ENCODE measurements around the gene TTC9.

TTC9 gene

DNA sequence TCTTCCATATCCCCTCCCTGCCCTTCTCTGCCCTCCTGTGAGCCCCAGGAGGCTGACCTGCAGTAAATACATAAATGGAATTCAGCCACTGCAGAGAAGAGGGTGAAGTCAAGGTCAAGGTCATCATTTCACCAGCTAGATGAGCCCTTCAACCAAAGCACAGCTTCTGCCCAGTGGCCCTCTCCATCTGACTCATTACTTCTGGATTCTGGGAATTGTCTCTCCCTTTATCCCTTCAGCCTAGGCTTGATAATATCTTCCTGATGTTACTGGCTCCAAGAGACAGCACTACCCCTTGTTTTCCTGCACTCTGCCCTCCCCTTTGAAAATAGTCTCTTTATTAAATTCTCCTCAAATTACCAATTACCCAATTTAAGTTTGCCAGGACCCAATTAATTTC, 64.5 kb downstream of the TTC9 start:
- Histone ChIP-seq H3K36me3 (ENCODE audit: insufficient read depth) (no peaks in the 10 kb centered on the region), H3K9ac (no peak overlapping the region), H3K4me1 (ENCODE audit: low read depth, poor library complexity, severe bottlenecking) (no peaks in the 10 kb centered on the region), H4K20me1 (ENCODE audit: insufficient read depth) (no peaks in the 10 kb centered on the region), H3K79me2 (ENCODE audit: insufficient read depth, low read depth) (no peaks in the 10 kb centered on the region), H2AFZ (ENCODE audit: low read depth) (no peak overlapping the region), H3K4me2 (no peak overlapping the region), H3K4me3 (IDR thresholded peaks at IDR 0.05; ENCODE audit: insufficient read depth, low read depth, low read length) (no peak overlapping the region), H3K27me3 (ENCODE audit: insufficient read depth, low read depth) (no peaks in the 10 kb centered on the region), H3K27ac (no peak overlapping the region)
- TF ChIP-seq, protein P1, sequence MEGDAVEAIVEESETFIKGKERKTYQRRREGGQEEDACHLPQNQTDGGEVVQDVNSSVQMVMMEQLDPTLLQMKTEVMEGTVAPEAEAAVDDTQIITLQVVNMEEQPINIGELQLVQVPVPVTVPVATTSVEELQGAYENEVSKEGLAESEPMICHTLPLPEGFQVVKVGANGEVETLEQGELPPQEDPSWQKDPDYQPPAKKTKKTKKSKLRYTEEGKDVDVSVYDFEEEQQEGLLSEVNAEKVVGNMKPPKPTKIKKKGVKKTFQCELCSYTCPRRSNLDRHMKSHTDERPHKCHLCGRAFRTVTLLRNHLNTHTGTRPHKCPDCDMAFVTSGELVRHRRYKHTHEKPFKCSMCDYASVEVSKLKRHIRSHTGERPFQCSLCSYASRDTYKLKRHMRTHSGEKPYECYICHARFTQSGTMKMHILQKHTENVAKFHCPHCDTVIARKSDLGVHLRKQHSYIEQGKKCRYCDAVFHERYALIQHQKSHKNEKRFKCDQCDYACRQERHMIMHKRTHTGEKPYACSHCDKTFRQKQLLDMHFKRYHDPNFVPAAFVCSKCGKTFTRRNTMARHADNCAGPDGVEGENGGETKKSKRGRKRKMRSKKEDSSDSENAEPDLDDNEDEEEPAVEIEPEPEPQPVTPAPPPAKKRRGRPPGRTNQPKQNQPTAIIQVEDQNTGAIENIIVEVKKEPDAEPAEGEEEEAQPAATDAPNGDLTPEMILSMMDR (conservative IDR thresholded peaks at IDR 0.05; ENCODE audit: low read depth, low read length), result no peak

GRCh38 chr14:70707138-70708038, 65.7 kb downstream of the TTC9 start:
- Histone ChIP-seq H3K4me3 (IDR thresholded peaks at IDR 0.05; ENCODE audit: insufficient read depth, low read depth, low read length) (no peak overlapping the region), H3K27me3 (ENCODE audit: insufficient read depth, low read depth) (no peaks in the 10 kb centered on the region), H3K27ac (no peak overlapping the region), H3K9ac (no peak overlapping the region), H4K20me1 (ENCODE audit: insufficient read depth) (no peaks in the 10 kb centered on the region), H3K4me2 (no peak overlapping the region), H3K4me1 (ENCODE audit: low read depth, poor library complexity, severe bottlenecking) (no peaks in the 10 kb centered on the region), H3K36me3 (ENCODE audit: insufficient read depth) (no peaks in the 10 kb centered on the region), H3K79me2 (ENCODE audit: insufficient read depth, low read depth) (no peaks in the 10 kb centered on the region), H2AFZ (ENCODE audit: low read depth) (no peak overlapping the region)
- TF ChIP-seq, protein P1 (conservative IDR thresholded peaks at IDR 0.05; ENCODE audit: low read depth, low read length), result no peak

DNA sequence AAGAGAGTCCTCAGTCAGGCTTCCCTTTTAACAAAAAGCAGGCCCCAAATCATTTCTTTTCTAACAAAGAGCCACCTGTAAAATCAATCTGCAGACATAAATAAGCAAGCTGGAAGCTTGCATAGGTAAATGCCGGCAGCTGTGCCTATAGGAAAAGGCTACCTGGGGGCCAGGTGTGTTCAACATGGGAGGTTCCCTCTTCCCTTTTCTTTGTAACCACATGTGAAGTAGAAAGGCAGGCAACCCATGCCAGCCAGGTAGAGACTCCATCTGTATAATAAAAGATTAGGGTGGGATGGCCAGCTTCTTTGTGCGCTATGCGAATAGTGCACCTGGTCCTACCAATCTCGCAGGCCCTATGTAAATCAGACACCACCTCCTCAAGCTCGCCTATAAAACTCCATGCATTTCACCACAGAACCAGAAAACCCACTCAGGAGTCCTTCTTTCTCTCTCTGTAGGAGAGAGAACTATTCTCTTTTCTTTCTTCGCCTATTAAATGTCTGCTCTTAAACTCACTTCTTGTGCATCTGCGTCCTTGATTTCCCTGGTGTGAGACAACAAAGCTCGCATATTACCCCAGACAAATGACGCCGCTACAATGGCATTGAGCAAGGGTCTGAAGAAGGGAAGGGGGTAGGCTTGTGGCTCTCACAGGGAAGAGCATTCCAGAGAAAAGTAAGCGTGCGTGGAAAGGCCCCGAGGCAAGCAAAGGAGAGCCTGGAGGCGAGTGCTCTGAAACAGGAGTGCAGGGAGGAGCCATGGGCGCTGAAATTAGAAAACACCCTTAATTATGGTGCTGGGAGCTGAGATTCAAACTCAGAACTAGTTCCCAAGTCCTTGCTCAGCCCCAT, 67.2 kb downstream of the TTC9 start:
- TF ChIP-seq, protein P1 (conservative IDR thresholded peaks at IDR 0.05; ENCODE audit: low read depth, low read length), result no peak
- Histone ChIP-seq H3K9ac (no peak overlapping the region), H3K36me3 (ENCODE audit: insufficient read depth) (no peaks in the 10 kb centered on the region), H3K27me3 (ENCODE audit: insufficient read depth, low read depth) (no peaks in the 10 kb centered on the region), H4K20me1 (ENCODE audit: insufficient read depth) (no peaks in the 10 kb centered on the region), H3K4me2 (no peak overlapping the region), H3K27ac (no peak overlapping the region), H3K79me2 (ENCODE audit: insufficient read depth, low read depth) (no peaks in the 10 kb centered on the region), H3K4me3 (IDR thresholded peaks at IDR 0.05; ENCODE audit: insufficient read depth, low read depth, low read length) (no peak overlapping the region), H2AFZ (ENCODE audit: low read depth) (no peak overlapping the region), H3K4me1 (ENCODE audit: low read depth, poor library complexity, severe bottlenecking) (no peaks in the 10 kb centered on the region)

DNA sequence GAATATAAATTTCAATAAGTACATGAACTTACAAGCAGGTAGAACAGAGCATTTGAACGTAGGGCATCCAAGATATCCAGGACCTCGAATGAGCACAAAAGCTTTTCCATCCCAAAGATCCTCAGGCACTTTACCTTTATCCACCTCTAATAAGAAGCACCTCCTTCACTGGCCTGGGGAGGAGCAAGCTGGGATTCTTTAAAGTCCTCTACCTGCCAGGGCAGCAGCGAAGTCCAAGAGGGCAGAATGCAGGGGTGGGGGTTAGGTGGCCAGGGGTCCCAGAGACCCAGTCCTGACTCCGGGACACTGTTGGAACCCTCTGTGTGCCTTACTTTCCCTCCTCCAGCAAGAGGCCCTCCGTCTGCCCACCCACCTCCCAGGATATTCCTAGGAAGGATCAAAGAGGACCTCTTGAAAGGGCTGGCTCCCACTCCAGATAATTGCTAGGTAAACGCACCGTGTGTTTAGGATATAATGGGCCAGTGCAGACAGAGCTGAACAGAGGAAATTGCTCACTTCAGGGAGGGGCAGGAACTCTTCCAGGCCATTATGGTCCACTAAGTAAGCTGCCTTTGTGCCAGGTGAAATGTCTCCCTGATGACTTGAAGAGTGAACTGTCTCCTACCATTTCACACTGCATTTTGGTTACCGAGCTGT, 68.1 kb downstream of the TTC9 start:
- no peak overlapping the region for H3K4me2 ChIP-seq
- no peaks in the 10 kb centered on the region for H3K79me2 ChIP-seq (ENCODE audit: insufficient read depth, low read depth)
- TF ChIP-seq, protein P1 (conservative IDR thresholded peaks at IDR 0.05; ENCODE audit: low read depth, low read length), result no peak
- H3K27ac ChIP-seq, result no peak overlapping the region
- H3K4me1 ChIP-seq (ENCODE audit: low read depth, poor library complexity, severe bottlenecking), result no peaks in the 10 kb centered on the region
- H2AFZ ChIP-seq (ENCODE audit: low read depth), result no peak overlapping the region
- H3K27me3 ChIP-seq (ENCODE audit: insufficient read depth, low read depth), result no peaks in the 10 kb centered on the region
- no peaks in the 10 kb centered on the region for H4K20me1 ChIP-seq (ENCODE audit: insufficient read depth)
- H3K36me3 ChIP-seq (ENCODE audit: insufficient read depth), result no peaks in the 10 kb centered on the region
- H3K4me3 ChIP-seq (IDR thresholded peaks at IDR 0.05; ENCODE audit: insufficient read depth, low read depth, low read length), result no peak overlapping the region
- no peak overlapping the region for H3K9ac ChIP-seq

Data from KMS-11 (cell line).